Measurements from ENCODE around the gene NFKBIE. TPM values are rescaled to one million over a fixed set of nuclear protein-coding genes. Genes with fewer than 3 reads are reported as not detected.
"Not testable (repeated sequence)": the region's sequence is repeated elsewhere in the genome, so short reads cannot be mapped to it uniquely, and the experiment has no call there.

NFKBIE gene, protein sequence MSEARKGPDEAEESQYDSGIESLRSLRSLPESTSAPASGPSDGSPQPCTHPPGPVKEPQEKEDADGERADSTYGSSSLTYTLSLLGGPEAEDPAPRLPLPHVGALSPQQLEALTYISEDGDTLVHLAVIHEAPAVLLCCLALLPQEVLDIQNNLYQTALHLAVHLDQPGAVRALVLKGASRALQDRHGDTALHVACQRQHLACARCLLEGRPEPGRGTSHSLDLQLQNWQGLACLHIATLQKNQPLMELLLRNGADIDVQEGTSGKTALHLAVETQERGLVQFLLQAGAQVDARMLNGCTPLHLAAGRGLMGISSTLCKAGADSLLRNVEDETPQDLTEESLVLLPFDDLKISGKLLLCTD
- 4.7 TPM for total RNA-seq
- long read RNA-seq, transcript NFKBIE-201 (6 exons, 2,581 nt) = major isoform, 7 of 8 reads
- long read RNA-seq, partial matches to known transcripts = 0 of 8 reads
- long read RNA-seq, other reads (novel, unspliced or antisense) = 1 of 8 reads

DNA sequence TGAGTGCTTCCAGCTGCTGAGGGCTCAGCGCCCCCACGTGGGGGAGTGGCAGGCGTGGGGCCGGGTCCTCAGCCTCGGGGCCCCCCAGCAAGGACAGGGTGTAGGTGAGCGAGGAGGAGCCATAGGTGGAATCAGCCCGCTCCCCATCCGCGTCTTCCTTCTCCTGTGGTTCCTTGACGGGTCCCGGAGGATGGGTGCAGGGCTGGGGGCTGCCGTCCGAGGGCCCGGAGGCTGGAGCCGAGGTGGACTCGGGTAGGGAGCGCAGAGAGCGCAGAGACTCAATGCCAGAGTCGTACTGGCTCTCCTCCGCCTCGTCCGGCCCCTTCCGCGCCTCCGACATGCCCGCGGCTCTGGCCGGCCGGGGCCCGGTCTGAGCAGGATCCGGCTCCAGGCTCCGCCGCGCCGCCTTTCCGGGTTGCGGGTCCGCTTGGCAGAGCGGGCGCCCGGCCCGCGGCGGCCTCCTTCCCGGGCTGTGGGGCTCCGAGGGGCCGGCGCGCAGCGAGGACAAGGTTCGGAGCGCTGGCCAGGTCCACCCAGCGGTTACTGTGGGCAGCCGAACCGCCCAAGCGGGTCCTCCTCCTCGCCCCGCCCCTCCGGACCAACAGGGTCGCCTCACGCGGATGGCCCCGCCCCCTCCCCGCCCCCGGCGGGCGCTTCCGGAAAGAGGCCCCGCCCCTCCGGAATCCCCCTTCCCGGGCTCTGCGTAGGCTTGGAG is at the start of gene NFKBIE:
TSS of gene NFKBIE (minus strand) at position 545 of the 715 bp plus-strand sequence. CDS start at position 340, 205 bp downstream.
- DNase-seq (ENCODE audit: low spot score) = peak; percentile 97
- intact Hi-C loops (cut with DNase I) = loop anchor here (5.0 kb wide), 1 partner anchor 47 kb away; the partner anchor contains the start of gene AARS2

DNA sequence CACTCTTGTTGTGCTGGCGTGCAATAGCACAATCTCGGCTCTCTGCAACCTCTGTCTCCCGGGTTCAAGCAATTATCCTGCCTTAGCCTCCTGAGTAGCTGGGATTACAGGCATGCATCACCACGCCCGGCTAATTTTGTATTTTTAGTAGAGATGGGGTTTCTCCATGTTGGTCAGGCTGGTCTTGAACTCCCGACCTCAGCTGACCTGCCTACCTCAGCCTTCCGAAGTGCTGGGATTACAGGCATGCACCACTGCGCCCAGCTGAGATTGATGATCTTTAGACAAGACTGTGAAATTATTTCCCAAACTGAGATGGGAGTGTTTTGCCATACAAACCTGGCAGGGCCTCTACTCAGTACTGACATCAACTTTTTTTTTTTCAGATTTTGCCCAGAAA is 49.3 kb upstream of the NFKBIE start:
- DNase-seq (ENCODE audit: low spot score) = not testable (repeated sequence)
- intact Hi-C loops (cut with DNase I) = loop anchor here (5.0 kb wide), 1 partner anchor 47 kb away; the partner anchor contains the start of gene NFKBIE

DNA sequence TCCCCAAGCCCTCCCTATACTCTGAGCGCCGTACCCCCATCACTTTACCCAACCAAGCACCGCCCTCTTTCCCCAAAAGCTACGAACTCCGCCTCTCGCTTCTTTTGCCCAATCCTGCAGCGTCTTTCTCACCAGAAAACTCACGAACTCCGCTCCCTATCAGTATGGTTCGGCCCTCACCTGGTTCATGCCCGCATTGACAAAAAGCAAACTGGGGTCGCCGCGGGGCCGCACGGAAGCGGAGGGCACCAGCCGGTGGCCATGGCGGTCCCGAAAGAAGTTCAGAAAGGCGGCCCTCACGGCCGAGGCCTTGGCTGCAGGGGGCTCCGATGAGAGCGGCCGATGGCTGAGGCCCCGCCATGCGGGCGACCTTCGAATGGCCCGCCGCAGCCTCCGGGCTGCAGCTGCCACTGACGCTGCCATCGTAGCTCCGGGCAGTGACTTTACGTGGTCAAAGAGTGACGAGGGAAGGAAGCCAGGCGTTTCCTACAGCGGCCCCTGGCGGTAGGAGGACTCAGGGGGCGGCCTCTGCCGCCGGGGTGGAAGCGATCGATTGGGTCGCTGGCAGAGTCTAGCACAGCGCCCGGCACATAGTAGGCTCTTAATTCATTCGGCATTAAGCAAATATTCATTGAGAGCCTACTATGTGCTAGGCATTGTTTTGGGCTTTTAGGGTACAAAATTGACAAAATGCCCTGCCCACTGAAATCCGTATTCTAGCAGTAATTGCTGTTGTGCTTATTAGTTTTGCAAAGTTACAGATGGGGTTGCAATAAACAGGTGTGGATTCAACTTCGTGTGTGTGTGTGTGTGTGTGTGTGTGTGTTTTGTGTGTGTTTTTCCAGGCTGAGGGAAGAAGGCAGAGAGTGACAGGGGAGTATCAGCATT is 47.8 kb upstream of the NFKBIE start, which contains the start of gene AARS2:
TSS of gene AARS2 (minus strand) at position 447 of the 888 bp plus-strand sequence. CDS start at position 423, 24 bp downstream.
- intact Hi-C loops (cut with DNase I) = loop anchor here (5.0 kb wide), 1 partner anchor 46 kb away; the partner anchor contains the start of gene NFKBIE
- peak; percentile 94 for DNase-seq (ENCODE audit: low spot score)

DNA sequence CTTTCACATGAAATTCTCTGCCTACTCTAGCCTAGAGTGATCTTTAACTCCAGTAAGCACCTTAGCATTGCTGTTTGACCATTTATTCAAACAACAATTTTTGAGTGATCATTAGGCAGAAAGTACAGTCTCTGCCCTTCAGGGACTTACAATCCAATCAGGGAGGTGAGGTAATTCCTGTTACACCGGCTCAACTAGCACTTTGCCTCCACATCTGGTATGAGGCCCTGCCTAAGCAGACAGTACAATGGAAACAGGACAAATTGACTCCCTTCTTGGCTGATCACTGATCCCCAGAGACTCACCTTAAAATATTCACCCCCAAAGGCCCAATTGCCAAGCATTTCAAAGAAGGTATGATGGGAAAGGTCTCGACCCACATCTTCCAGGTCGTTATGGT is 46.4 kb upstream of the NFKBIE start:
- DNase-seq (ENCODE audit: low spot score) = no peak
- intact Hi-C loops (cut with DNase I) = loop anchor here (5.0 kb wide), 1 partner anchor 44 kb away; the partner anchor contains the start of gene NFKBIE

DNA sequence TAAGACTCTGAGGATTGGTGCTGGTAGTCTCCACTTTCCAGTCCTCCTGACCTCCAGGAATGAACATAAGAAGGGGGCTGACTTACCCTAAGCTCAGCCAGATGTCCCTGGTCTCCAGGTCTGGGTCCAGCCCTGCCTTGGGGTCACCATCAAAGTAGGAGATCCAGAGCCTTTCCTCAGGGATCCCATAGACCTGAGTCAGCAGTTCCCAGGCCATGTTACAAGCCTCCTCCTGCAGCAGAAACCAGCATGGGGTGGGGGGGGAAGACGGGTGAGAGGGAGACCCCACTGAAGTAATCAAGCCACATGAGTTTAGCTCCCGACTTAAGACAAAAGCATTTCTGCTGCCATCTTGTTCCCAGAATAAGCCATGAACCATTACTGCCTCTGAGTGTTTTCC is 46.0 kb upstream of the NFKBIE start:
- no peak for DNase-seq (ENCODE audit: low spot score)
- intact Hi-C loops (cut with DNase I) = loop anchor here (5.0 kb wide), 1 partner anchor 44 kb away; the partner anchor contains the start of gene NFKBIE

DNA sequence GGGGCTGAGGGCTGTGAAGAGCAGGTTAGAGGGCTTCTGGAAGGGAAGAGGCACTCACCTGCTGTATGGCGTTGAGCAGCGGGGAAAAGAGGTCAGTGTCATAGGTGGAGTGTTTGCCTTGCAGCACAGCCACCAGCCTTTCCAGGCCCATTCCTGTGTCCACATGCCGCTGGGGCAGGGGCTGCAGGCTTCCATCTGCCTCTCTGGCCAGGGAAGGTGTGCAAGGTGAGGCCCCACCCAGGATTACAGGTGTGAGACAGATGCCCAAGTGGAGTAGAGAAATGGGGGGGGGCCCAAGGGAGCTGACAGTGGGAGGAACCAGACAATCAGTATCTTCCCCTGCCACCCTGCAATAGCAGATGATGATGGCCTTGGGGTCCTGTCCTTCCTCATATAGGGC is 44.9 kb upstream of the NFKBIE start:
- intact Hi-C loops (cut with DNase I) = loop anchor here (5.0 kb wide), 1 partner anchor 43 kb away; the partner anchor contains the start of gene NFKBIE
- DNase-seq (ENCODE audit: low spot score) = no peak

DNA sequence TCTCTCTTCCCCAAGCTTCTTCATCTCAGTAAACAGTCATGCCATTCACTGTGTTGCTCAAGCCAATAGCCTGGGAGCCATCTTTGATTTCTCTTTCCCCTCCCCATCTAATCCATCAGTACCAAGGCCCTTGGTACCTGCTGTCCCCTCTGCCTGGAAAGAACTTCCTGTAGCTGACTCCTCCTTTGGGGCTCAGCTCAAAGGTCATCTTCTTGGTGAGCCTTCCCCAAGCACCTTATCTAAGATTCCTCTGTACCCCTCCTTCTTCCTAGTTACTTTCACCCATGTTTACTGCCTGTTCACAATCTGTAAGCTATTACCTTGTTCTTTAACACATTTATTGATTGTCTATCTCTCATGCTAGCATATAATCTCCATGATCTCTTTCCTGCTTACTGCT is 44.3 kb upstream of the NFKBIE start:
- intact Hi-C loops (cut with DNase I) = loop anchor here (5.0 kb wide), 1 partner anchor 42 kb away; the partner anchor contains the start of gene NFKBIE
- no peak for DNase-seq (ENCODE audit: low spot score)

DNA sequence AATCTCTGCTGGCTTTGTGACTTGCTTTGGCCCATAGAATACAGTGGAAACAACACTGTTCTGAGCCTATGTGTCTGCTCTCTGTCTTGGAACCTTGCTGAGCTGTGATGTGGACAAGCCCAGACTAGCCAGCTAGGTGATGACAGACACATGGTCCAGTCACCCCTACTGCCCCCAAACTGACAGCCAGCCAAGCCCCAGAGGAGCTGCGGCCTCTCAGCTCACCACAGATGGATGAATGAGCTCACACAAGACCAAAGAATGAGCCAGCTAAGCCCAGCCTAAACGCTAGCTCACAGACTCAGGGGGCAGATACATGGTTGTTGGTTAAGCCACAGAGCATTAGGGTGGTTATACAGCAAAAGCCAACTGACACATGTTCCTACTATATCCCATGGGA is 43.7 kb upstream of the NFKBIE start:
- intact Hi-C loops (cut with DNase I) = no loop called here
- DNase-seq (ENCODE audit: low spot score) = no peak

DNA sequence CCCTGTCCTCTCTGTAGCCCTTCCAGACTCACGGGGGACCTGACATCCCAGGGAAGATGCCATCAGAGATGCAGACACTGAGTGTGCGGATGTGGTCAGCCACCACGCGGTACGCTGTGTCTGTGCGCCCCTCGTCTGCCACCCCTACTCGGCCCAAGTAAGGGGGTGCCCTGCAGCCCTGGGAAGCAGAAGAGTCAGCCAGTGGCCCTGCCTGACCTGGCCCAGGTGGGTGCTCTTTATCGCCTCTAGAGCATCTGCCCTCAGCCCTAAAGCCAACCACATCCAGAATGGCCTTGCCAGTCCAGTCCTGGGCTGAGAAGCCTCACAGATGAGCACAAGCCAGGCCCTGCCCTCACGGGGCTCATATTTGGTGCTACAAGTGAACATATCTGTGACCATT is 41.9 kb upstream of the NFKBIE start:
- no peak for DNase-seq (ENCODE audit: low spot score)
- intact Hi-C loops (cut with DNase I) = no loop called here

DNA sequence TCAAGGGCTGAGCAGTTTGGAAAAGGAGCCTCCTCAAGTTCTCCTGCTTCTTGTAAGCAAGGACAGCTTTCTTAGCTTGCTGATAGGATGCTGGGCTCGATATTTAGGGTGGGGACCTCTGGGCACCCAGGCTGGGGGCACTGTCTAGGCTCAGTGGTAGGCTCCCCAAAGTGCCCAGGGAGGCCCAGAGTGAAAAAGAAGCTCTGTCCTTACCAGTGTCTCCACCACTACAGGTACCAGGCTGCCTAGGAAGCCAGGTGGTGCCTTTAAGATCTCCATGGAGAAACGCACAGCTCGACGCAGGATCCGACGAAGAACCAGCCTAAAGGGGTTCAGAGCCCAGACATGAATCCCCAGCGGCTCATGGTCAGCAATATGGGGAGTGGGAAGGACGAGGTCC is 41.4 kb upstream of the NFKBIE start:
- intact Hi-C loops (cut with DNase I) = no loop called here
- DNase-seq (ENCODE audit: low spot score) = no peak

DNA sequence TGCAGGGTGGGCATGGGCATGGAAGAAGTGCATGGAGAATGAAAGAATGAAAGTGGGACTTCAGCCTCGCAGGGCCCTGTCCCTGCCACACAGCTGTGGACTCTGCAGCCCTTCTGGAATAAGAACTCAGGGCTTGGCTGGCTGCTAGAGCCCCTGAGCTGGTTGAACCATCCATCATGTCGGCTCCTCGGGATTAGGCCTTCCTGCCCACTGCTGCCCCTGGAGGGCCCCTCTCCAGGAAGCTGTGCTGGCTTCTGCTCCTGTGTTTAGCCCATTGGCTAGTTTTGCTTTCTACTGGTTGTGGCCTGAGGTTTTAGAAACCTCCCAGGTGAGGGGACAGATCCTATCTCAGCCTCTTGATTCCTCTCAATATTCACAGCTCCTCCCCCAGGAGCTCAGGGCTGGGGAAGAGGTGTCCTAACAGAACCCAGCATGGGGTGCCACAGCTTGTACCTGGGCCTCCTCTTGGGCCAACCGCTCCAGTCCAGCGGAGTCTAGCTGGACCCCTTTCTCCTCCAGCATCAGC is 39.9 kb upstream of the NFKBIE start:
- no peak for DNase-seq (ENCODE audit: low spot score)
- intact Hi-C loops (cut with DNase I) = no loop called here

DNA sequence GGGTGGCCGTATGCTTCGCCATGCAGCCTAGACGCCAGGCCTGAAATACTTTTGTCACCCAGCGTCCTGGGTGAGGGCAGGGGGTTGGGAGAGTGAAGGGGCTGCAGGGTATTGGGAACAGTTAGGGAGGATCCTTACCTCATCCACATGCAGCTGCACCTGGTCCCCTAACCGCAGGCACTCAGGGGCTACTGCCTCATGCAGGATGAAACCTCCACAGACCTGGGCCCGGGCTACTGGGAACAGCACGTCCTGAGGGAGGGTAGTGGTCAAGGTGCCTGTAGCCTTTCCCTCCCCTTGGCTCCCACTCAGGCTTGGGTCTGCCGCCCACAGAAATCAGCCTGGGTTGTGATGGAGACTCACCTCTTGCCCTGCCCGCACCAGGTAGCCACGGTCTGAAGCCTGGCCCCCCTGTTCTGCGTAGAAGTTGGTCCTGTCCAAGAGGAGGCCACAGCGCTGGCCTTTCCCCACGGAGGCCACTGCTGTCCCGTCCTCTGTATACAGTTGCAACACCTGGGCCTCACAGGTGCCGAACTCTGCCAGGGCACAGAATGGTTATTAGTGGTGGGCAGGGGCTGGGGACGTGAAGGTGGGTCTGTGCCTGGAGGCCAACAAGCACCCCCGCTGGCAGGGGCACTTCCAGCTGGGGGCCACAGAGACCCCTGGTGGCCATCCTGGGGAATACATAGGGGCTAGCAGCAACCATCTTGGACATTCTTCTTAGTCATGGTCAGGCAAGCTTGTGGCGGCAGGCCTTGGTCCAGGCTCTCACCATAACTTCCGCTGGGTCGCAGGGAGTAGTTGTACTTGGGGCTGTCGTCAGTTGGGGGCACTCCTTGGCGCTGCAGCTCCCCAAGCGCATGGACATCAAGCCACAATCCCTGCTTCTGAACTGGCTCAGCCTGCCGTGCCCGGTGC is 39.2 kb upstream of the NFKBIE start:
- DNase-seq (ENCODE audit: low spot score) = no peak

DNA sequence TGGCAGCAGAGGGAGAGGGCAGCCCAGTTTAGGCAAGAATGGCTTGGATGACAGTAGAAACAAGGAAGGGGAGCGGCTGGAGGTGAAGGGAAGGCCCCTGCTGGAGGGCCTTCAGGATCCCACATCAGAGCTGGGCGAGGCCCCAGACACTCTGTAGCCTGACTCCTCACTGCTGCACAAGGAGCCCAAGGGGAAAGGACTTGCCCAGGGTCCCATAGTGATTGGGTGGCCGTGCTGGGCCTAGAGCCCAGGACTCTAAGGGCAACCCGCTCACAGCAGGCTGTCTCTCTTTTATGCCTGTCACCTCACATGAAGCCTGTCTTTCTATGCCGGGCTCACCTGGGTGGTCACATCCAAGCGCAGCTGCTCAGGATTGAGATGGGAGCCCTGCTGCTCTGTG is 38.5 kb upstream of the NFKBIE start:
- intact Hi-C loops (cut with DNase I) = no loop called here
- no peak for DNase-seq (ENCODE audit: low spot score)

More for the DNA sequence above, 39.2 kb upstream of the NFKBIE start:
- intact Hi-C loops (cut with DNase I) = no loop called here

DNA sequence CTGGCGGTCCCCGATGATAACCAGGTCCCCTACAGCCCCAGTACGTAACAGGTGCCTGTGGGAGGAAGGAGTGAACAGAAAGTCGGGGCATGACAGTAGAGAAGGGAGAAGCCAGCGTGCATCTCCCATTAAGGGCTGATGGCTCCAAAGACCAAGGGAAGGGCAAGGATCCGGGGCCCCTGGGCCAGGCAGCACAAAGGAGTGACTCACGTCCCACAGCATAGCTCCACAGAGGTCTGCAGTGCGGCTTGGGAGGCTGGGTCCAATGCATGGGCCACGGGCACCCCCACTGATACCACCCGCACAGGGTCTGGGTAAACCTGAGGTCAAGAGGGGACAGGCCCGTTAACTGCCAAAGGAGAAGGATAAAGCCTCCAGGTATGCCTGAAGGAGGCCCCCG is 37.5 kb upstream of the NFKBIE start:
- no peak for DNase-seq (ENCODE audit: low spot score)
- intact Hi-C loops (cut with DNase I) = no loop called here

DNA sequence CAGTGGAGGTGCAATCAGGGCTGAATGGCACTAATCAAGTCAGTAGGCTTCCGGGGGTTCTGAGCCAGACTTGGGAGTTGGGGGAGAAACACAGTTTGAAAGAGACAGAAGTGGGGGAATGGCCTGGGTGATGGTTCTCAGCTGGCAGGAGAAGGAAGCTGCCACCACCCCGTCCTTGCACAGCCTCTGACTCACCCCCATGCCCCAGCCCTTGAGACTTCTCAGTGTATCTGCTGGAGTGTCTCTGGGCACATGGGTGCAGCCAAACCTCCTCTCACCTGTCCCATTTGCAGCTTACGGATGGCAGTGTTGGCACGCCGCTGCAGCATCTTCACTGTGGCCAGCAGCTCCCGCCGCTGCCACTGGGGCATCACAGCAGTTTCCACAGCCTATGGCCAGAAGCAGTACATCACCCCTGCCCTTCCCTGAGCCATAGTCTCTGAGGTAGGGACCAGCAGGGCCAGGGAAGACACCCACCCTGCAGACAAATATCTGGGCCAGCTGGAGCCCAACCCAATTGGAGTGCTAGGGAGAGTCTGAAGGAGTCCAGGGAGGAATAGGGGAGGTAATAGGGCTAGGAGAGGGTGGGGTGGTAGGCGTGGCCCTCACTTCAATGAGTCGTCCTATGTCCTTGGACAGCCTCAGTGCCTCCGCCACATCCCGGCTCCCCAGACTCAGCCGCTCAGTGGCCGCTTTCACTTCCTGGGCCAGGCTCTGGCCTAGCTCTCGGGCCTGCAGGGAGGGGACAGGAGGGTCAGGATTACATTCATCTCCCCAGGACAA is 36.6 kb upstream of the NFKBIE start:
- intact Hi-C loops (cut with DNase I) = no loop called here
- no peak for DNase-seq (ENCODE audit: low spot score)

DNA sequence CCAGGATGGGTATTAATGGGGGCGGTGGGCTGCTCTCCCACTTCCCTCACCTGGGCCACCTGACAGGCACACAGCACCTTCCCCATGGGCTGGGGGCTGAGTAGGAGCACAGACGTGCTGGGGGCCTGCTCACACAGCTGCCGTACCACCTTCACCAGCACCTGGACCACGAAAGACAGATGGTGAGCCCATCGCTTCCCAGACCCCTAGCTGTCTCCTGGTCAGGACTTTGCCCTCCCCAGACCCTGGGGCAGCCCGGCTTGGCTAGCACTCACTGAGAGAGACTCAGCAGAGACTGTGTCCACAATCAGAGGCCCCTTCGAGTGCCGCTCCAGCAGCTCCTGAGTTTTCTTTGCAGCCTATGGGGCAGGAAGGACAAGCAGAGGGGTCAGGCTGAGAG is 35.8 kb upstream of the NFKBIE start:
- DNase-seq (ENCODE audit: low spot score) = no peak
- intact Hi-C loops (cut with DNase I) = no loop called here

DNA sequence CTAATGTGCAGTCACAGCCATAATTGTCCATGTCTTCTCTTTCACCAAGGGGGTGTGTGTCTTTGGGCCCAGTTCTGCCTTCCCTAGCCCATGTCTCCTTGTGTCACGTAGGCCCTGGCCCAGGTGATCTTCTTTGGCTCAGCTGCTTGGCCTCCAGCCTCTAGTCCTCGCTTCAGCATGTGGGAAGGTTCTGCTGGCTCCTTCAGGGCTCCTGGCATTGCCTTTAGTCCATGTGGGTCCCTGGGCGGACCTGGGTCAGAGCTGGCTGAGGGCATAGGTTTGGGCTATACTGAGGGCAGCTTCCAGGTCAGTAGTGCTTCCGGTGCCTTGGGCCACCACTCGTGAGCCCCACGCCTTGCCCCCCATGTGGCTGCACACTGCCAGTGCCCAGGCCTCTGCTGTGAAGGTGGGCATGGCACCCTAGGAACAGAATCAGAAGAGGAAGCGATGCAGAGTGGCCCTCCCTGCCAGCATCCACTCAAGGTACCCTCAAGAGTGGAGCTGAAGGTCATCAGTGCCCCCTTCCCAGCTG is 35.0 kb upstream of the NFKBIE start:
- intact Hi-C loops (cut with DNase I) = no loop called here
- DNase-seq (ENCODE audit: low spot score) = no peak

Data from cardiac septum (tissue), 1 donor.